Neuron (in vitro differentiated cells): ENCODE results near the gene MAP3K15.
"Not testable (repeated sequence)": the region's sequence is repeated elsewhere in the genome, so short reads cannot be mapped to it uniquely, and the experiment has no call there.

Source experiments
- H2AFZ ChIP-seq: one replicate; pipeline ENCODE4 v1.6.1; 2013; ENCODE audit warnings: low read depth, mild to moderate bottlenecking, inconsistent platforms, low read length, moderate library complexity
- H3K27me3 ChIP-seq: one replicate; pipeline ENCODE4 v1.6.1; 2013; ENCODE audit warnings: low read length; ENCODE audit not compliant: insufficient read depth
- H3K36me3 ChIP-seq: one replicate; pipeline ENCODE4 v1.6.1; 2013; ENCODE audit warnings: low read length; ENCODE audit not compliant: insufficient read depth
- H3K4me1 ChIP-seq: one replicate; pipeline ENCODE4 v1.6.1; 2013; ENCODE audit warnings: low read length; ENCODE audit not compliant: insufficient read depth
- H3K4me3 ChIP-seq: 2 replicates; pipeline ENCODE4 v1.5.1; 2013; ENCODE audit warnings: mild to moderate bottlenecking, low read length, moderate library complexity
- H3K9me3 ChIP-seq: one replicate; pipeline ENCODE4 v1.6.1; 2013; ENCODE audit warnings: low read length

The MAP3K15 gene

DNA sequence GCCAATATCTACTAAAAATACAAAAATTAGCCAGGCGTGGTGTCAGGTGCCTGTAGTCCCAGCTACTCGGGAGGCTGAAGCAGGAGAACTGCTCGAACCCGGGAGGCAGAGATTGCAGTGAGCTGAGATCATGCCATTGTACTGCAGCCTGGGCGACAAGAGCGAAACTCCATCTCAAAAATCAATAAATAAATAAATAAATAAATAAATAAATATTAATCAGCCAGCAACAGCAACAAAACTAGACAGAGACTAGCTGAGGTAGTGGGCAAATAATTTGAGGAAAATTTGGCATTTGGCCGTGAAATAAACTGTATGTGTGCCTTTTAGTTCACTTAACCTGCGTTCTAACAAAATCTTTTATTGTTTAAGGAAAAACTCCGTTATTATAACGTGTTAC is 69.5 kb downstream of the MAP3K15 start:
- not testable (repeated sequence) for H3K27me3 ChIP-seq, H3K4me1 ChIP-seq, H3K36me3 ChIP-seq, H2AFZ ChIP-seq, H3K9me3 ChIP-seq, H3K4me3 ChIP-seq

GRCh38 chrX:19443869-19444526 is 71.3 kb downstream of the MAP3K15 start:
- no peaks in the 10 kb centered on the region for H3K36me3 ChIP-seq
- no peak overlapping the region for H3K4me3 ChIP-seq
- no peaks in the 10 kb centered on the region for H3K4me1 ChIP-seq
- H3K27me3 ChIP-seq: peaks cover 5% of the 10 kb centered on the region
- no peak overlapping the region for H2AFZ ChIP-seq
- no peaks in the 10 kb centered on the region for H3K9me3 ChIP-seq

- H3K36me3 ChIP-seq: no peaks in the 10 kb centered on the region
- no peak overlapping the region for H2AFZ ChIP-seq
- no peaks in the 10 kb centered on the region for H3K4me1 ChIP-seq
- H3K4me3 ChIP-seq: no peak overlapping the region
- peaks cover 2% of the 10 kb centered on the region for H3K27me3 ChIP-seq
- no peaks in the 10 kb centered on the region for H3K9me3 ChIP-seq
Measured at GRCh38 chrX:19440713-19441112, 74.6 kb downstream of the MAP3K15 start.

DNA sequence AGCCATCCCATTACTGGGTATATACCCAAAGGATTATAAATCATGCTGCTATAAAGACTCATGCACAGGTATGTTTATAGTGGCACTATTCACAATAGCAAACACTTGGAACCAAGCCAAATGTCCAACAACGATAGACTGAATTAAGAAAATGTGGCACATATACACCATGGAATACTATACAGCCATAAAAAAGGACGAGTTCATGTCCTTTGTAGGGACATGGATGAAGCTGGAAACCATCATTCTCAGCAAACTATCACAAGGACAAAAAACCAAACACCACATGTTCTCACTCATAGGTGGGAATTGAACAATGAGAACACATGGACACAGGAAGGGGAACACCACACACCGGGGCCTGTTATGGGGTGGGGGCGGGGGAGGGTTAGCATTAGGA is 92.6 kb downstream of the MAP3K15 start:
- H3K36me3 ChIP-seq, H3K4me1 ChIP-seq, H2AFZ ChIP-seq, H3K9me3 ChIP-seq, H3K27me3 ChIP-seq, H3K4me3 ChIP-seq: not testable (repeated sequence)

DNA sequence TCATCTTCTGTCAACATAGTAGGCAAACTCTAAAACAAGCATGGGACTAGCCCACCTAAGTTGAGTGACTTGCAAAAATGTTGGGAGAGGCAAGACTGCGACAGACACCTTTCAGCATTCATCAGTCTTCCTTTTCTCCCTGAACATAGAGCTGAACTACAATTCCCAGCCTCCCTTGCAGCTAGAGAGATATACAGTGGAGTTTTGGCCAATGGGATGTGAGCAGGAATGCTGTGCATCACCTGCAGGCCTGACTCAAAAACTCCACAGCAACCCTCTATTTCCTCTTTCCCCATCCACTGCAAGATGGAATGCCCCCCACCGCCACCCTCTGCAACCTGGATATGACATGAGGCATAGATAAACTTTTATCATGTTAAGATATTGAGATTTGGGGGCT is 105.0 kb downstream of the MAP3K15 start:
- H3K27me3 ChIP-seq: no peaks in the 10 kb centered on the region
- no peak overlapping the region for H2AFZ ChIP-seq
- no peaks in the 10 kb centered on the region for H3K4me1 ChIP-seq
- no peaks in the 10 kb centered on the region for H3K36me3 ChIP-seq
- no peak overlapping the region for H3K4me3 ChIP-seq
- H3K9me3 ChIP-seq: peaks cover 1% of the 10 kb centered on the region

- Histone ChIP-seq H3K4me3 (no peak overlapping the region), H3K36me3 (no peaks in the 10 kb centered on the region), H3K9me3 (no peaks in the 10 kb centered on the region), H3K27me3 (no peaks in the 10 kb centered on the region), H3K4me1 (no peaks in the 10 kb centered on the region), H2AFZ (no peak overlapping the region)
Measured at GRCh38 chrX:19403696-19404095, 111.6 kb downstream of the MAP3K15 start.

- no peak overlapping the region for H3K4me3 ChIP-seq
- H3K9me3 ChIP-seq: no peaks in the 10 kb centered on the region
- no peaks in the 10 kb centered on the region for H3K36me3 ChIP-seq
- H3K4me1 ChIP-seq: no peaks in the 10 kb centered on the region
- no peaks in the 10 kb centered on the region for H3K27me3 ChIP-seq
- no peak overlapping the region for H2AFZ ChIP-seq
Measured at GRCh38 chrX:19392703-19393102, 122.6 kb downstream of the MAP3K15 start.

DNA sequence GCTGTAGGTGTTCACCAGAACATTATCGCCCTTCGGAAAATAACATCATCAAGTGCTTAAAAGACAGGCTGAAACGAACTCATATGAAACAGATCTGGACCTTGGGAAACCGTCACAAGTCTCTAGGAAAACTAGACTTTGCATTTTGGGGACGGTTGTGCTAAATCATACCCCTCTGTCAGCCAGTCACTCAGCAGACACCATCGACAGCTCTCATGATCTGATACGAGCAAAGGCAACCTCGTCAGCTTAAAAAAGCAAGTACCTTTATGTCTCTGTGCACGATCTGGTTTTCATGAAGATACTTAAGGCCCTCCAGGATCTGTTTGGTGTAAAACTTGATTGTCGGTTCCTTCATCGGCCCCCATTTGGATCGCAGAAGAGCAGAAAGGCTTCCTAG is 123.2 kb downstream of the MAP3K15 start:
- no peaks in the 10 kb centered on the region for H3K27me3 ChIP-seq
- no peaks in the 10 kb centered on the region for H3K9me3 ChIP-seq
- no peaks in the 10 kb centered on the region for H3K4me1 ChIP-seq
- H2AFZ ChIP-seq: no peak overlapping the region
- no peak overlapping the region for H3K4me3 ChIP-seq
- H3K36me3 ChIP-seq: no peaks in the 10 kb centered on the region

DNA sequence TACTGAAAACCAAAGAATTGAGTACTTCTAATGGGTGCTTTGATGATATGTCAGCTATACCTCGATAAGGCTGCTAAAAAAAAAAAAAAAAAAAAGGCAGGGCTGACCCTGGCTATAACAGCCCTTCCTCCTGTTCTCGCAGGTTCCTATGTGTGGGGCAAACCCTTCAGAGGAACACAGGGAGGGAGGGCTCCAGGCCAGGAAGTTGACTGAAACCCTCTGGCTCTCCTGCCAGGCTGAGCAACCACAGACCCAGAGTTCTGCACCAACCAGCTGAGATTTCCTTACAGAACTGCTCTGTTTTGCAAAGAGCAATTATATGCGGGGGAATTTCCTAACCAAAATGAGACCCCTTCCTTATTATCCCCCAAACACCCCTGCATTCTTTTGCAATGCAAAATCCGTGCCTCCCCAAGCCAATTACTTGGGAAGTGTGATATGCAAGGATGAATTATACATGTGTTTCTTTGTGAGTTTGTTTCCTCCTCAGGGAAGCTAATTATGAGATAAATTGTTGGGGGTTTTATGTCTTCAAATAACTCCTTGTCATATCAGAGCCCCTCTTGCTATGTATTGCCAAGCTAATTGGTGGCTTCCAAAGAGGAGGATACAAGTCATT is 126.0 kb downstream of the MAP3K15 start:
- H3K4me1 ChIP-seq: no peaks in the 10 kb centered on the region
- no peak overlapping the region for H2AFZ ChIP-seq
- no peaks in the 10 kb centered on the region for H3K9me3 ChIP-seq
- H3K36me3 ChIP-seq: no peaks in the 10 kb centered on the region
- no peaks in the 10 kb centered on the region for H3K27me3 ChIP-seq
- no peak overlapping the region for H3K4me3 ChIP-seq

- Histone ChIP-seq H2AFZ (no peak overlapping the region), H3K9me3 (no peaks in the 10 kb centered on the region), H3K36me3 (no peaks in the 10 kb centered on the region), H3K4me1 (no peaks in the 10 kb centered on the region), H3K4me3 (no peak overlapping the region), H3K27me3 (no peaks in the 10 kb centered on the region)
Measured at GRCh38 chrX:19388741-19389140, 126.6 kb downstream of the MAP3K15 start.

DNA sequence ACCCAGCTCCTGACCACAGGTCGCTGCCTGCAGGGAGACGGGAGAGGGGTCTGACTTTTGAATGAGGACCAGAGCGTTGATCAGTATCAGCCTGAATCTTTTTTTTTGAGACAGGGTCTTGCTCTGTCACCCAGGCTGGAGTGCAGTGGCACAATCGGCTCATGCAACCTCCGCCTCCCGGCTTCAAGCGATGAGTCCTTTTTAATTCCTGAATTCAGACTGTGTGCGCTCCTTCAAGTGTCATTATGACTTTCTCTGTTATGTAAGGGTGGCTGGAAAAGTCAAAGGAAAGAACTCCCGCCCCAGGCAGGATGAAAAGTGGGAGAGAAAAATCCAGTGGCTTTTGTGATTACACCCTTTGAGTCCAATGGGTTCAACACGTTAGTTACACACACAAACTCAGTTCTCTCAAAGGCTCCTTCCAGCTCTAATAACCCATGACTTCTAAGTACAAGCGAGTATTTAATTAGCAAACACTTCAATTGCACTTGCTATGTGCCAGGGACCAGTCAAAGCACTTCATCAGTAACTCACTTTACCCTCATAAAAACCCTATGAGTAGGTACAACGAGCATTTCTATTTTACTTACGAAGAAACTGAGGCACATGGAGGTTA is 127.1 kb downstream of the MAP3K15 start:
- Histone ChIP-seq H3K4me1 (no peaks in the 10 kb centered on the region), H3K36me3 (no peaks in the 10 kb centered on the region), H3K27me3 (no peaks in the 10 kb centered on the region), H2AFZ (no peak overlapping the region), H3K9me3 (no peaks in the 10 kb centered on the region), H3K4me3 (no peak overlapping the region)

GRCh38 chrX:19386679-19387078 is 128.6 kb downstream of the MAP3K15 start:
- Histone ChIP-seq H3K27me3 (no peaks in the 10 kb centered on the region), H3K9me3 (no peaks in the 10 kb centered on the region), H3K36me3 (no peaks in the 10 kb centered on the region), H3K4me1 (no peaks in the 10 kb centered on the region), H2AFZ (no peak overlapping the region), H3K4me3 (no peak overlapping the region)

DNA sequence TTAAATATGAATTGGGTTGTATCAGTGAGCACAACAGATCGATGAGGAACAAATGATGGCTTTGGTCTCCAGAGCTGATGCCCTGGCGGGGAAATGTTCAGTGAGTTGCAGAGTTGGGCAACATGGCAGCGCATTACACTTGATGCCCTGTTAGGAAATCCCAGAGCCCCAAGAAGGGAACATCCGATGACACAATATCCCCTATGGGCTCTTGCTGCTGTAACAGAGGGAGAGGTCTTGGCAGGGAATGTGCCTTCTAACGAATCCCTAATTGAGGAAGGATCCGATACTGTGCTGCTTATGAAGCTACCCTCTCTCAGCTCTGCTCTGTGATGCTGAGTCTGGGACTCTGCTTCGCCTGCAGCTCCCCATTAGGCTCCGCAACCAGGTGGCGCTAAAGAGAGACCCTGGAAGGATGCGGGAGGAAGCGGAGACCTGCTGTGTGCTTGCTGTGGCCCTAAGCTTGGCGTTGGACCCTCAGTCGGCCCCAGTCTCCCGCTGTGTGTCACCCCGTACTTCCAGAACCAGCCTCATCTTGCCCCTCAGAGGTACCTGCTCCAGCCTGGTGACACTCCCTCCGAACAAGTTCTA is 132.7 kb downstream of the MAP3K15 start:
- Histone ChIP-seq H3K36me3 (no peaks in the 10 kb centered on the region), H3K27me3 (no peaks in the 10 kb centered on the region), H2AFZ (no peak overlapping the region), H3K9me3 (no peaks in the 10 kb centered on the region), H3K4me1 (no peaks in the 10 kb centered on the region), H3K4me3 (no peak overlapping the region)
